H9 (cell line): ENCODE results near the gene ST6GAL1. TPM values are rescaled to one million over a fixed set of nuclear protein-coding genes. Genes with fewer than 3 reads are reported as not detected.

Experiments
- DNase-seq: peaks from one replicate; pipeline ENCODE4 v3.0.0-alpha.2; 2017
- H2AFZ ChIP-seq: one replicate; pipeline ENCODE4 v1.6.1; 2013; ENCODE audit warnings: mild to moderate bottlenecking, low read length, control low read depth, moderate library complexity
- H2AK5ac ChIP-seq: 2 replicates; pipeline ENCODE4 v1.6.1; 2013; ENCODE audit warnings: low read length, control low read depth, mixed read lengths; ENCODE audit not compliant: insufficient read length
- H2BK120ac ChIP-seq: one replicate; pipeline ENCODE4 v1.6.1; 2013; ENCODE audit warnings: low read depth, mild to moderate bottlenecking, low read length, control low read depth, inconsistent platforms; ENCODE audit not compliant: poor library complexity, severe bottlenecking
- H2BK12ac ChIP-seq: 2 replicates; pipeline ENCODE4 v1.6.1; 2013; ENCODE audit warnings: low read length, control low read depth, mixed read lengths, low read depth; ENCODE audit not compliant: insufficient read length
- H2BK15ac ChIP-seq: 2 replicates; pipeline ENCODE4 v1.6.1; 2013; ENCODE audit warnings: low read depth, low read length, control low read depth
- H2BK20ac ChIP-seq: one replicate; pipeline ENCODE4 v1.6.1; 2013; ENCODE audit warnings: low read depth, mild to moderate bottlenecking, low read length, control low read depth, inconsistent platforms; ENCODE audit not compliant: poor library complexity, severe bottlenecking
- H2BK5ac ChIP-seq: 2 replicates; pipeline ENCODE4 v1.6.1; 2013; ENCODE audit warnings: low read length, control low read depth, mixed read lengths; ENCODE audit not compliant: insufficient read length
- H3K14ac ChIP-seq: 2 replicates; pipeline ENCODE4 v1.6.1; 2013; ENCODE audit warnings: low read length, control low read depth; ENCODE audit not compliant: insufficient read depth
- H3K18ac ChIP-seq: 2 replicates; pipeline ENCODE4 v1.6.1; 2013; ENCODE audit warnings: low read depth, mild to moderate bottlenecking, mixed read lengths, low read length, control low read depth; ENCODE audit not compliant: insufficient read length
- H3K23ac ChIP-seq: 2 replicates; pipeline ENCODE4 v1.6.1; 2013; ENCODE audit warnings: low read length, control low read depth, mixed read lengths, low read depth; ENCODE audit not compliant: insufficient read length
- H3K23me2 ChIP-seq: 2 replicates; pipeline ENCODE4 v1.6.1; 2013; ENCODE audit warnings: low read depth, mild to moderate bottlenecking, mixed read lengths, low read length, control low read depth; ENCODE audit not compliant: insufficient read length, poor library complexity, severe bottlenecking
- H3K27ac ChIP-seq: 2 replicates; pipeline ENCODE4 v1.5.1; 2013; ENCODE audit warnings: low read length, control low read depth, mixed read lengths, low read depth; ENCODE audit not compliant: insufficient read length
- H3K27me3 ChIP-seq: 2 replicates; pipeline ENCODE4 v1.6.1; 2013; ENCODE audit warnings: low read length, control low read depth, inconsistent platforms; ENCODE audit not compliant: insufficient read depth
- H3K4ac ChIP-seq: 2 replicates; pipeline ENCODE4 v1.6.1; 2013; ENCODE audit warnings: low read depth, mild to moderate bottlenecking, control low read depth, inconsistent platforms, low read length, moderate library complexity
- H3K4me1 ChIP-seq: 2 replicates; pipeline ENCODE4 v1.6.1; 2013; ENCODE audit warnings: low read length, control low read depth, inconsistent platforms; ENCODE audit not compliant: insufficient read depth
- H3K4me2 ChIP-seq: 2 replicates; pipeline ENCODE4 v1.6.1; 2013; ENCODE audit warnings: low read length, control low read depth, mixed read lengths; ENCODE audit not compliant: insufficient read length, insufficient read depth
- H3K56ac ChIP-seq: 2 replicates; pipeline ENCODE4 v1.6.1; 2013; ENCODE audit warnings: low read depth, mild to moderate bottlenecking, mixed read lengths, low read length, control low read depth; ENCODE audit not compliant: insufficient read length
- H3K79me1 ChIP-seq: 2 replicates; pipeline ENCODE4 v1.6.1; 2013; ENCODE audit warnings: low read depth, mild to moderate bottlenecking, moderate library complexity, low read length, control low read depth, inconsistent platforms; ENCODE audit not compliant: insufficient read depth, poor library complexity, severe bottlenecking
- H3K79me2 ChIP-seq: 2 replicates; pipeline ENCODE4 v1.6.1; 2013; ENCODE audit warnings: low read length, control low read depth, inconsistent platforms; ENCODE audit not compliant: insufficient read depth
- H3K9ac ChIP-seq: 2 replicates; pipeline ENCODE4 v1.6.1; 2013; ENCODE audit warnings: low read length, control low read depth, mixed read lengths; ENCODE audit not compliant: insufficient read length; ENCODE audit errors: extremely low read depth
- H3K9me3 ChIP-seq: one replicate; pipeline ENCODE4 v1.6.1; 2013; ENCODE audit warnings: low read depth, low read length, inconsistent platforms; ENCODE audit not compliant: control insufficient read depth
- H3T11ph ChIP-seq: one replicate; pipeline ENCODE4 v1.6.1; 2013; ENCODE audit warnings: mild to moderate bottlenecking, low read length, control low read depth, inconsistent platforms
- H4K20me1 ChIP-seq: one replicate; pipeline ENCODE4 v1.6.1; 2013; ENCODE audit not compliant: control insufficient read depth, insufficient read length, insufficient read depth
- H4K5ac ChIP-seq: 2 replicates; pipeline ENCODE4 v1.6.1; 2013; ENCODE audit warnings: low read depth, mild to moderate bottlenecking, mixed read lengths, low read length, control low read depth; ENCODE audit not compliant: insufficient read length
- H4K8ac ChIP-seq: replicated peaks from 2 replicates; pipeline ENCODE4 v1.6.1; 2013; ENCODE audit warnings: low read length, control low read depth, mixed read lengths, low read depth; ENCODE audit not compliant: insufficient read length
- H4K91ac ChIP-seq: 2 replicates; pipeline ENCODE4 v1.6.1; 2013; ENCODE audit warnings: low read depth, mild to moderate bottlenecking, moderate library complexity, mixed read lengths, low read length, control low read depth; ENCODE audit not compliant: insufficient read length
- H3K27ac Mint-ChIP-seq, 3 experiments: 2 replicates in 2 of 3; 3 replicates in 1 of 3; pipeline ENCODE4 v1.8.0; 2020 to 2021; ENCODE audit warnings: mixed read lengths in 3 of 3, mild to moderate bottlenecking in 1 of 3, moderate library complexity in 1 of 3
- H3K27me3 Mint-ChIP-seq: 2 replicates; pipeline ENCODE4 v1.8.0; 2021; ENCODE audit warnings: low read depth, mild to moderate bottlenecking, moderate library complexity, mixed read lengths
- H3K36me3 Mint-ChIP-seq, 3 experiments: 2 replicates in 2 of 3; 3 replicates in 1 of 3; pipeline ENCODE4 v1.8.0; 2020 to 2021; ENCODE audit warnings: low read depth in 3 of 3, mixed read lengths in 3 of 3; ENCODE audit not compliant: insufficient read depth in 1 of 3
- H3K4me1 Mint-ChIP-seq, 2 experiments: 2 replicates each; pipeline ENCODE4 v1.8.0; 2020; ENCODE audit warnings: mixed read lengths in 2 of 2
- H3K4me3 Mint-ChIP-seq, 2 experiments: 2 replicates in 1 of 2; 3 replicates in 1 of 2; pipeline ENCODE4 v1.8.0; 2020 to 2021; ENCODE audit warnings: mild to moderate bottlenecking in 2 of 2, mixed read lengths in 2 of 2, moderate library complexity in 1 of 2
- H3K9me3 Mint-ChIP-seq, 2 experiments: 2 replicates in 1 of 2; 3 replicates in 1 of 2; pipeline ENCODE4 v1.8.0; 2020; ENCODE audit warnings: mild to moderate bottlenecking in 2 of 2, mixed read lengths in 2 of 2, moderate library complexity in 1 of 2
- CTCF ChIP-seq: fragments of 200-600 bp; sonication (generic); conservative IDR thresholded peaks from 3 replicates; pipeline ENCODE4 v1.8.0; 2021; ENCODE audit warnings: antibody characterized with exemption, mild to moderate bottlenecking
- WGBS: extraction: QIAGEN DNeasy Blood & Tissue Kit; methylation state at CpG from one replicate; pipeline ENCODE4 v1.1.7; 2013; ENCODE audit warnings: missing lambda C conversion rate, low lambda C conversion rate, mixed read lengths; ENCODE audit not compliant: insufficient read length; ENCODE audit errors: extremely low coverage; 5-methylcytosine and 5-hydroxymethylcytosine counted together
- total RNA-seq: library from RNA; stranded (reverse); gene quantifications from 2 replicates; pipeline ENCODE4 v1.2.1, GENCODE V29; 2021

Gene ST6GAL1
- total RNA-seq, 1 experiment from 2014 or later = 139 TPM

DNA sequence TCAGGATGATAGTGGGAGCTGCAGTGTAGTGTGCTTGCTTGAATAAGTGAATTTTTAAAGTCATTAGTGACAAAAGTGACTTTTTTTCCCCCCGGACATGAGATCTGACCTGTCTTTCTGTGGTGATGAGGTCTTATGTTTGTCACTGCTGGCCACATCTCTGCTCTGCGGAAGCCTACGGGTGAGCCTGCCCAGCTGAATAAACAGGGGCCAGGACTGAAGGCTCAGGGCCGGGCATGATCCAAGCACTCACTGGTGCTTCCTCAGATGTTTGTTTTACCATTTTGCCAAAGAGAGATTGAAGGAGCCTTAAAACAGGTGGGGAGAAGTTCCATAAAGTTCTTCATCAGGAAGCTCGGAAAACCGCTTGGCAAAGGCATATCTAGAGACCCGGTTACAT is 174.0 kb downstream of the ST6GAL1 start:
- Histone ChIP-seq H3K56ac (no peak overlapping the region), H4K8ac (no peak overlapping the region), H3K4me1 (peaks cover 7% of the 10 kb centered on the region; the same call in 1 of the 2 replicates), H3K79me2 (no peaks in the 10 kb centered on the region), H4K20me1 (peaks cover 3% of the 10 kb centered on the region), H3K27ac (no peak overlapping the region), H3K79me1 (no peaks in the 10 kb centered on the region), H3K9me3 (no peaks in the 10 kb centered on the region), H3K23me2 (no peaks in the 10 kb centered on the region), H3K14ac (no peak overlapping the region), H3K23ac (no peak overlapping the region), H3K27me3 (no peaks in the 10 kb centered on the region), H3T11ph (no peak overlapping the region), H3K9ac (no peak overlapping the region), H4K5ac (no peak overlapping the region), H2BK20ac (no peak overlapping the region), H4K91ac (no peak overlapping the region), H2BK5ac (no peak overlapping the region), H3K18ac (no peak overlapping the region), H3K4ac (no peak overlapping the region), H2AK5ac (no peak overlapping the region), H3K4me2 (no peak overlapping the region), H2AFZ (no peak overlapping the region), H2BK12ac (no peak overlapping the region), H2BK120ac (no peak overlapping the region), H2BK15ac (no peak overlapping the region)
- no peak overlapping the region for H3K4me3 Mint-ChIP-seq
- no peak for TF ChIP-seq CTCF
- WGBS = no CpG with 5 or more reads among the region's 7 CpGs
- H3K27me3 Mint-ChIP-seq = no peaks in the 10 kb centered on the region
- peaks cover 8 to 12% of the 10 kb centered on the region in 2 experiments for H3K4me1 Mint-ChIP-seq
- H3K27ac Mint-ChIP-seq = no peak overlapping the region
- DNase-seq = no peak
- peaks cover 4 to 8% of the 10 kb centered on the region in 2 experiments; a peak in 3 of 5 replicates for H3K9me3 Mint-ChIP-seq
- H3K36me3 Mint-ChIP-seq = peaks cover 0 to 8% (median under 1%) of the 10 kb centered on the region in 3 experiments; a peak in 2 of 7 replicates
